NCI-H446 (cell line): ENCODE data around the gene TMEM52.

Experiments
- DNase-seq, 2 experiments: peaks; one replicate each; lab custom pipeline; 2025; lab: John Stamatoyannopoulos, UW

The TMEM52 gene

DNA sequence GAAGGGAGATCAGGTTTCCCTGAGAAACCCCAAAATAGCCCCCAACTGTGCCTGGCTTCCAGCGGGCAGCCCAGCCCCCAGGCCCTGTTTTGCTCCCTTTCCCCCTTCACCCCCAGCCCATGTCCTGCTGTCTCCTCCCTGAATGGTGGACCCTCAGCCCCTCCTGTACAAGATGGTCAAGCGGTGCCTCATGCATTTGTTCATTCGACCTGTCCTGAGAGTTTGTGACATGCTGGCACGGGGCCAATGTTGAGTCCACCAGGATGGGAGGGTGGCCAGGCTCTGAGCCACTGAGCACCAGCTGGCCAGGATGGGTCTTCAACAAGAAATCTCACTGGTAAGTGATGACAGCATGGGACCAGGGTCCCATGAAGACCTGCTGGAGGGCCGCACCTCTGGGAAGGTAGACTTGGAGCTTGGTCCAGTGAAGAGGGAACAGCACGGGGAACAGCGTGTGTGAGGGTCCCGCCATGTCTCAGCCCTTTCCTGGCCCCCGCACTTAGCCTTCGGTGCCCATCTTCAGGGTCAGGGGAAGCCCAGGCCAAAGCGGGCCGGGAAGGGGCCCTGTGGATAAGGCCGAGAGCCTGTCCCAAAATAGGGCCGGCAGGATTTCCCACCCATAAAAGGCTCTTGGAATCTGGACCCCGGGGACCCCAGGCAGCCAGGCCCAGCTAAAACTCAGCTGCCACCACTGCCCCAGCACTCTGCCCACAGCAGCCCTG lies 3.9 kb downstream of the TMEM52 start, which contains the start of gene CALML6:
Gene CALML6, plus strand, starts transcription at position 290 of the 722 bp plus-strand sequence. Its CDS starts 21 bp downstream, at position 311.
- DNase-seq: no peak

- DNase-seq: no peak
Observed at GRCh38 chr1:1914101-1914970, 4.7 kb downstream of the TMEM52 start.

GRCh38 chr1:1911350-1912041 lies 7.6 kb downstream of the TMEM52 start:
- no peak for DNase-seq

DNA sequence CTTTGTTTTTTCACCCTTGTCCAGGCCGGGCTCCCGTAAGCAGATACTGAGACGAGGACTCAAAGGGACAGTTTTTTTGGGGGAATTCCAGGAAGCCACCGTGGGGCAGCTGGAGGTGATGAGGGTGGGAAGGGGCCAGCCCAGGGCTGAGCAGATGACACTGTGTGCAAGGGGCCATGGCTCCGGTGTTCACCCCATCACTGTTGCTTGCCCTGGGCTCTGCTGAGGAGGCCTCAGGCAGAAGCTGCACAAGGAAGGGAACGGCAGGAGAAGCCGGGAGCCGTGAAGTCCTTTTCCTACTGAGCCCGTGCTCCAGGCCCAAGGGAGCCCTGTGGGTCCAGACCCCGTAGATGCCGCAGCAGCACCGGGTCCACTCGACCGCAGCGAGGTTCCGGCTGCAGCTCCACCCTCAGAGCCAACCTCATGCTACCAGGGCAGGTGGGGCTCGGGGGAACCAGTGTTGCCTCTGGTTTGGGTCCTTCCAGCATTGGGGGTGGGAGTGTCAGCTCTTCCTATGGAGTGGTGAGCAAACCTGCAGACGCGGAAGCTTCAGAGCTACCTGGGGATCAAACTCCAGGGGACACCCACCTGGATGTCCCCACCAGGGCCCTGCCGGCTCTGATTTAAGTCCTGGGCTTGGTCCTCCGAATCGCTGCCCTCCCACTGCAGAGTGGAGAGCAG lies 8.3 kb downstream of the TMEM52 start:
- DNase-seq: no peak

DNA sequence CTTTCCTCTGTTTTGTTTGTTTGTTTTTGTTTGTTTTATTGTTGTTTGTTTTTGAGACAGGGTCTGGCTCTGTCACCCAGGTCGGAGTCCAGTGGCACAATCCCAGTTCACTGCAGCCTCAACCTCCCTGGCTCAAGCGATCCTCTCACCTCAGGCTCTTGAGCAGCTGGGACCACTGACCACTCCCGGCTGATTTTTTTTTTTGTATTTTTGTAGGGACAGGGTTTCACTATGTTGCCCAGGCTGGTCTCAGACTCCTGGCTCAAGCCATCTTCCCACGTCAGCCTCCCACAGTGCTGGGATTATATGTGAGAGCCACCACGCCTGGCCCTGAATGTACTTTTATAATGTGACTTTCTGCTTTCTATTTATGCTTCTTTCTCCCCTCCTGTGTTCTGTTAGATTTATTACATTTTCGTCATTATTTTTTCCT lies 9.0 kb downstream of the TMEM52 start:
- DNase-seq: no peak

- no peak for DNase-seq
Observed at GRCh38 chr1:1908506-1908791, 10.6 kb downstream of the TMEM52 start.

DNA sequence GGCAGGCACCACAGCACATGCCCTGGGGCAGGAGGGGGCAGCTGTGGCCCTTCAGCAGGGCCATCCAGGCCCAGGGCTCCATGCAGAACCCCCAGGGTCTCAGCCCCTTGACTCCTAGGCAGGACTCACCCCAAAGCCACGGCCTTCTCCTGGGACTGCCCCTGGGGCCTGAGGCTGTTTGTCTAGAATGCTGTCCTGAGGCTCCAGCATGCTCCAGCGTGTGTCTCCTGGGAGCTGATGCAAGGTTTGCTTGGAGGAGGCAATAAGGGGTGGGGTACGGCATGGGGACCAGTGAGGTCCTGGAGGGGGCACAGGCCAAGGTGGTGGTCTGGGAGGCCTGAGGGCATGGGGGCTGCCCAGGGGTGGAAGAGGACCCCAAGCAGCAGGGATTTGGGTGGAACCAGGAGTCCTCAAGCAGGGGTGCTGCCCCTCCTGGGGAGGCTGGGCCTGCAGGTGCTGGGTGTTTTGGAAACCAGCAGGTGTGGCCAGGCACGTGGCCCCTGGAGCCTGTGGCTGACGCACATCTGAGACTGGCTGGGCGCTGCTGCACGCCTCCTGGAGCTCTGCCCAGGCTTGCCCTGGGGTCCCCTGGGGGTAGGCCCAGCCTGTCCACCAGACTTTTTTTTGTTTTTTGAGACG lies 11.9 kb downstream of the TMEM52 start:
- DNase-seq: peak in 1 of 2 experiments; percentile 39

GRCh38 chr1:1906185-1907097 lies 12.6 kb downstream of the TMEM52 start:
- peak; percentile 47 to 81 for DNase-seq

GRCh38 chr1:1903224-1903623 lies 15.9 kb downstream of the TMEM52 start:
- no peak for DNase-seq

DNA sequence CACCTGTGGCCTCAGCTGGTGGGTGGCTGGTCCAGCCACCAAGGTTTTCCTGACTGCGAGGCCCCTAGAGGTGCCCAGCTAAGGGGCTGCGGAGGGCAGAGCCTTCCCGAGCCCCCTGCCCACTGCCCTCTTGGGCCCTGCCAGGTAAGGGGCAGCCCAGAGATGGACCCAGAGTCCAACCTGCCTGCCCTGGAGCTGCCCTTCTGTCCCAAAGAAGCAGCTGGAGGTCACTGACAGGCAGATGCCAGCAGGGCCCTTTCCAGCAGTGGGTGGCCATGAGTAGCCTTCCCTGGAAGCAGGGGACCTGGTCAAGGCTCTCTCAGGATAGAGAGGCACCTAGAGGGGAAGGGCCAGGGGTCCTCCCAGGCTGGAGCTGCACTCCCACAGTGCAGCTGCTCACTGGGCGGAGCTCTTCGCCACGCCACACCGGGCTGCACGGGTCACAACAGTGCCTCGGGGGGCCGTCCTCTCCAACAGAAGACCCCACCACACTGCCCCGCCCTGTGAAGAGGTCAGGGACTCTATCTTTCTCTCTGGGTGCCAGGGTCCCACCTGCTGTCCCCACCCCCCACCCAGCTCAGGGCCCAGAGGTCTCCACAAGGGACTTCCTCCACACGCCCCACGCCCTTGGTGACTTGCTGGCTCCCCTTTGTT lies 17.3 kb downstream of the TMEM52 start:
- no peak for DNase-seq

GRCh38 chr1:1900883-1901640 lies 18.0 kb downstream of the TMEM52 start:
- DNase-seq: no peak

DNA sequence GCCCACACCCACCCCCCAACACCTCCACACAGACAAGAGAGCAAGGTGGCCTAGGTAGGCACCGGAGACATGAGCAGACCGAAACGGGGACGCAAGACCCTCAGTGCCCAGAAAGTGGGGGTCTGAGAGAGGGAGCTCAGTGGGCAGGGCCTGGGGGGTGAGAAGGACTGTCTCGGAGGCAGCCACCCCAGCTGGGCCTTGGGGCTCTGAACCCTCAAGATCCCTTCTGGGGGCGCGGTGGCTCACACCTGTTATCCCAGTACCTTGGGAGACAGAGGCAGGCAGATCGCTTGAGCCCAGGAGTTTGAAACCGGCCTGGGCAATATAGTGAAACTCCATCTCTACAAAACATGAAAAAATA lies 19.1 kb downstream of the TMEM52 start:
- DNase-seq: no peak

DNA sequence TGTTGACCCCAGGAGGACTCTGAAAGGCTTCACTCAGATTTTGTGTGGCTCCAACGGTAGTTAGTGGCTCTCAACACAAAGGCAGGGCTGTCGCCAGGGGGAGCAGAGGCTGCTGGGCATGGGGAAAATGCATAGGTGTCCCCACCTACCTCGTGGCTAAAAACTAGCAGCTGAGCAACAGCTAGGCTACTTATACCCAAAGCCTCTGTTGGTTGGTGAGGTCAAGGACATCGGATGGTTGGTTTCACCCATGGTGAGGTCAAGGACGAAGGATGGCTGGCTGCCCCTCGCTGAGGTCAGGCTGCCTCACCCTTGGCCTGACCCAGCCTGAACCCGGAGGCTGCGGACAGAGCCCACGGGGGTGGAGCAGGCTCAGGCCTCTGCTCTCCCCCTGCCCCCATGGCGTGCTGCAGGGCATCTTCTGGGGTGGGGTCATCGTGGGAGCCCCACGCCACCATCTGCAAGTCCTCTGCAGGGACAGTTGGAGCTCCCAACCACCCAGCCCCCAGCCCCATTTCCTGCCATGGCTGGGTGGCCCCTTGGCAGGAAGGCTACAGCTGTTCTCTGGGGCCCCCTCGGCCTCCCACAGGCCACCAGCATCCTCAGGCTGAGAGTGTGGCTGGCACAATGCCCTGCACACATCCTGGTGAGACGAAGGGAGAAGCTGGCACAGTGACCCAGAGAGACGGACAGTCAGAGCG lies 19.7 kb downstream of the TMEM52 start:
- DNase-seq: no peak

DNA sequence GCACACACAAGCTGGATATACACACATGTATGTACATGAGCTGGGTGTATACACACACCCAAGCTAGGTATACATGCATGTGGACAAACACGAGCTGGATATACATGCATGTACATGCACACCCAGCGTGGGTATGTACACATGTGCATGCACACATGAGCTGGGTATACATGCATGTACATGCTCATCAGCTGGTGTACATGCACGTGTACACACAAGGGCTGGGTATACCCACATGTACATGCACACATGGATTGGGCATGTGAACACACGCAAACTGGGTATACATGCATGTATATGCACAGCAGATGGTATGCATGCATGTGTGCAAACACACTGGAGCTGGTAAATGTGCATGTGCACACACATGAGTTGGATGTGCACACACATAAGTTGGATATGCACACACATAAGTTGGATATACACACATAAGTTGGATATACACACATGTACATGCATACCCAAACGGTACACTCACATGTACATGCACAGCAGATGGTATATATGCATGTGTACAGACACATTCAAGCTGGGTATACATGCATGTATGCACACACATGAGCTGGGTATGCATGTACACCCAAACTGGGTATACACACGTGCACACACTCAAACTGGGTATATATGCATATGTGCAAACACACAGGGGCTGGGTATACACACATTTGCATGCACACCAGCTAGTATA lies 20.7 kb downstream of the TMEM52 start:
- DNase-seq: no peak

DNA sequence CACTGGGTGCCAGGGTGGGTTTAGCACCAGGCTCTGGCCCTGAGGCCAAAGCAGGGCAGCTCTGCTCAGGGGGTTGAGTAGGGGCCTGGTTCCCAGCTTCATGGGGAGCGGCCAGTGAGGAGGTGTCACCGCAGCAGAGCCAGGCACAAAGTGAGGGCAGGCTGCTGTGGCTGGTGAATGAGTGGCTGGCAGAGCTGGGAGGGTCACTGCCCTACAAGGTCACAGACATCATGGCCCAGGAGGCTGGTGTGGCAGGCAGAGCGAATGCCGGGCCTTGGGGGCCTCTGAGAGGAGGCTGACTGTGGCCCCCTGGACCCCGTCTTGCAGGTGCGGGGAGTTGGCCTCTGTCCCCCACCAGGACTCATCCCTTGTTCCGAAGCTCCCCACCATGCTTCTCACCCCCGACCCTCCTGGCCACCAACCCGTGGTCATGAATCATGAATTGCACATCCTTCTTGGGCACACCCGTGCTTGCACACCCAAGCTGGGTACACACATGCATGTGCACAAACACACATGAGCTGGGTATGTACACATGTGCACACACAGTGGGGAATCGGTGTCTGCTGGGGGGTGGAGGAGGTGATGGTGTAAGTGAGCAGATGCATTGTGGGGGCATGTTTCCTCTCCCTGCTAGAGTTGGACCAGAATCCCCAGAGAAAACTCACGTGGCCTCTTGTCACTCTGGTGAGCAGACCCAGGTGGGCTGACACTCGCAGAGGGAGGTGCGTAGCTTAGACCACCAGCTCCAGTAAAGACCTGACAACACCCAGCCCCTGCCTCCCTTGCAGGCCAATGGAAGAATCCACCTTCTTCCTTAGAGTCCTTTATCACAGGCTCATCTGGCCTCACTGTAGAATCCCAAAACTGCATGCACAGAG lies 23.4 kb downstream of the TMEM52 start:
- no peak for DNase-seq

DNA sequence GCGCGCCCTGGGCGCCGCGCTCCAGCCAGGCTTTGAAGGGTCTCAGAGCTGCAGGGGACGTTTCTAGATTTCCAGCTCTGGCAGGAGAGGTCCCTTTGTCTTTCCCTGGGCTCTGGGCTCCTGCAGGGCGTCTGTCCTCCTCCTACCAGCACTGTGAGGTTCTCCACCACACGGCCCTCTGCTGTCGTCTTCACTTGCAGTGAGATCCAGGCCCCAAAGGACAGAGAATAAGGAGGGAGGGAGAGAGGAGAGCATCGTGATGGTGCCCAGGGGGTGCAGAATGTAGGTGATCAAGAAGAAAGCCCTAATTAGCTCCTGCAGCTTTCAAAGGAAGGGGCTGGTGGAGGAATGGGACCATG lies 24.0 kb downstream of the TMEM52 start:
- no peak for DNase-seq

GRCh38 chr1:1894354-1895059 lies 24.6 kb downstream of the TMEM52 start:
- DNase-seq: no peak
